HEK293 (cell line): Measurements from ENCODE around the gene WDR18.

Experiments
- MZF1 ChIP-seq: fragments of 450-650 bp; formaldehyde crosslinking; IDR thresholded peaks from 2 replicates; pipeline ENCODE4 v1.5.1; 2017; ENCODE audit warnings: missing biosample characterization, missing genetic modification characterization, borderline replicate concordance
- ZBTB17 ChIP-seq: fragments of 450-650 bp; formaldehyde crosslinking; IDR thresholded peaks from 2 replicates; pipeline ENCODE4 v1.5.1; 2016; ENCODE audit warnings: missing biosample characterization, missing genetic modification characterization
- ZFP69B ChIP-seq: fragments of 450-650 bp; formaldehyde crosslinking; IDR thresholded peaks from 2 replicates; pipeline ENCODE4 v1.5.1; 2016; ENCODE audit warnings: missing biosample characterization, missing genetic modification characterization
- ZIC2 ChIP-seq: fragments of 450-650 bp; formaldehyde crosslinking; IDR thresholded peaks from 2 replicates; pipeline ENCODE4 v1.5.1; 2016; ENCODE audit warnings: missing biosample characterization, missing genetic modification characterization
- ZNF10 ChIP-seq: fragments of 450-650 bp; formaldehyde crosslinking; IDR thresholded peaks from 2 replicates; pipeline ENCODE4 v1.5.1; 2017; ENCODE audit warnings: missing biosample characterization, missing genetic modification characterization
- ZNF121 ChIP-seq: fragments of 450-650 bp; formaldehyde crosslinking; IDR thresholded peaks from 2 replicates; pipeline ENCODE4 v1.5.1; 2016; ENCODE audit warnings: missing biosample characterization, missing genetic modification characterization
- ZNF140 ChIP-seq: fragments of 450-650 bp; formaldehyde crosslinking; IDR thresholded peaks from 2 replicates; pipeline ENCODE4 v1.5.1; 2016; ENCODE audit warnings: missing biosample characterization, missing genetic modification characterization
- ZNF175 ChIP-seq: fragments of 450-650 bp; formaldehyde crosslinking; IDR thresholded peaks from 2 replicates; pipeline ENCODE4 v1.5.1; 2016; ENCODE audit warnings: missing biosample characterization, missing genetic modification characterization
- ZNF211 ChIP-seq: fragments of 450-650 bp; formaldehyde crosslinking; IDR thresholded peaks from 2 replicates; pipeline ENCODE4 v1.5.1; 2016; ENCODE audit warnings: low read depth, missing biosample characterization, missing genetic modification characterization
- ZNF266 ChIP-seq: fragments of 450-650 bp; formaldehyde crosslinking; IDR thresholded peaks from 2 replicates; pipeline ENCODE4 v1.5.1; 2016; ENCODE audit warnings: missing biosample characterization, missing genetic modification characterization, low read depth
- ZNF324 ChIP-seq: fragments of 450-650 bp; formaldehyde crosslinking; IDR thresholded peaks from 2 replicates; pipeline ENCODE4 v1.5.1; 2016; ENCODE audit warnings: missing biosample characterization, missing genetic modification characterization
- ZNF529 ChIP-seq: fragments of 450-650 bp; formaldehyde crosslinking; IDR thresholded peaks from 2 replicates; pipeline ENCODE4 v1.5.1; 2017; ENCODE audit warnings: missing genetic modification characterization, missing biosample characterization; ENCODE audit not compliant: insufficient replicate concordance
- ZNF555 ChIP-seq: fragments of 450-650 bp; formaldehyde crosslinking; conservative IDR thresholded peaks from 2 replicates; pipeline ENCODE4 v1.5.1; 2017; ENCODE audit warnings: missing biosample characterization, mild to moderate bottlenecking, missing genetic modification characterization, inconsistent platforms
- ZNF571 ChIP-seq: fragments of 450-650 bp; formaldehyde crosslinking; IDR thresholded peaks from 2 replicates; pipeline ENCODE4 v1.5.0; 2017; ENCODE audit warnings: missing biosample characterization, missing genetic modification characterization
- ZNF596 ChIP-seq: fragments of 450-650 bp; IDR thresholded peaks from 2 replicates; pipeline ENCODE4 v1.5.0; 2018; ENCODE audit warnings: missing biosample characterization, mild to moderate bottlenecking, missing genetic modification characterization, moderate library complexity
- ZSCAN23 ChIP-seq: fragments of 450-650 bp; formaldehyde crosslinking; IDR thresholded peaks from 2 replicates; pipeline ENCODE4 v1.5.1; 2016; ENCODE audit warnings: missing biosample characterization, missing genetic modification characterization
- TF ChIP-seq, protein P1 (sequence below): fragments of 450-650 bp; formaldehyde crosslinking; IDR thresholded peaks from 2 replicates; pipeline ENCODE4 v1.5.1; 2017; ENCODE audit warnings: missing biosample characterization, missing genetic modification characterization
- TF ChIP-seq, protein P2 (sequence below): fragments of 450-650 bp; formaldehyde crosslinking; IDR thresholded peaks from 2 replicates; pipeline ENCODE4 v1.5.1; 2016; ENCODE audit warnings: missing biosample characterization, missing genetic modification characterization
- TF ChIP-seq, protein P3 (sequence below): fragments of 450-650 bp; formaldehyde crosslinking; IDR thresholded peaks from 2 replicates; pipeline ENCODE4 v1.5.1; 2016; ENCODE audit warnings: missing biosample characterization, missing genetic modification characterization
- TF ChIP-seq, protein P4 (sequence below): fragments of 450-650 bp; formaldehyde crosslinking; IDR thresholded peaks from 2 replicates; pipeline ENCODE4 v1.5.1; 2016; ENCODE audit warnings: missing biosample characterization, missing genetic modification characterization
- TF ChIP-seq, protein P5 (sequence below): fragments of 450-650 bp; formaldehyde crosslinking; IDR thresholded peaks from 2 replicates; pipeline ENCODE4 v1.5.1; 2016; ENCODE audit warnings: missing biosample characterization, missing genetic modification characterization
- TF ChIP-seq, protein P6 (sequence below): fragments of 450-650 bp; formaldehyde crosslinking; IDR thresholded peaks from 2 replicates; pipeline ENCODE4 v1.5.1; 2017; ENCODE audit warnings: missing biosample characterization, missing genetic modification characterization
- TF ChIP-seq, protein P7 (sequence below): IDR thresholded peaks from 2 replicates; pipeline ENCODE4 v1.6.1; 2011; ENCODE audit warnings: mild to moderate bottlenecking, low read depth, low read length, borderline replicate concordance
- TF ChIP-seq, protein P8 (sequence below): fragments of 450-650 bp; formaldehyde crosslinking; IDR thresholded peaks from 2 replicates; pipeline ENCODE4 v1.5.1; 2016; ENCODE audit warnings: missing biosample characterization, missing genetic modification characterization

WDR18 gene

DNA sequence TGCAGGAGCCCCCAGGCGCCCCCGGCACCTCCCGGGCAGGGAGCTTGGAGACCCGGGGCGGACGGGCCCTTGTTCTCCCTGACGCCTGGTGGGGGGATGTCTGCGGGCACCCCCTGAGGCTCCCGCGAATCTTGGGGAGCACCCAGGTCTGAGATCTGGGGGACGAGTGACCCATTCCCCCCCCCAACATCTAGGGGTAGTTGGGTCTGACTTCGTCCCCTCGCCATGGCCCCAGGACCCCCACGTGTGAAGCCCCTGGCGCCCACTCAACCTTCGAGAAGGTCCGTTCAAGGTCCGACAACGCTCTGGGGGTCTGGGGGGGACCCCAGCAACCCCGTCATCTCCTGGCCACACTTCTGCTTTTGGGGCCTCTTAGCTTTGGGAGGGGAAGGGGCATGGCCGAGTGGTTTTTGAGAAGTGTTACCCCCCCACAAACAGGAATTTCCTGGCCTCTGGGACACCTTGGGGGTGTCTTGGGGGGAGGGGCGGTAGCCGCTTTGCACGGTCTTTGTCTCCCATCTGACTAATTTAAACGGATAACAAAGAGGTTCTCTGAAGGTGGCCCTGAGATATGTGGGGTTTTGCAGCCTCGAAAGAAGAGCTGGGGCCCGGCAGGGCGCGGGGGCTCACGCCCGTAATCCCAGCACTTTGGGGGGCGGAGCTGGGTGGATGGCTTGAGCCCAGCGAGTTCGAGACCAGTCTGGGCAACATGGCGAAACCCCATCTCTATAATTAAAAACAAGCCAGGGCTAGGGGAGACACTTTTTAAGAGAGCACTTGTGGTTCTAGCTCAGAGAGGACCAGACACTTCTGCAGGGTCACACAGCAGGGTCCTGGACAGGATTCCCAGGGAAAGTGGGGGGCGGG, 42.9 kb downstream of the WDR18 start (continued):
- TF ChIP-seq, protein P1, sequence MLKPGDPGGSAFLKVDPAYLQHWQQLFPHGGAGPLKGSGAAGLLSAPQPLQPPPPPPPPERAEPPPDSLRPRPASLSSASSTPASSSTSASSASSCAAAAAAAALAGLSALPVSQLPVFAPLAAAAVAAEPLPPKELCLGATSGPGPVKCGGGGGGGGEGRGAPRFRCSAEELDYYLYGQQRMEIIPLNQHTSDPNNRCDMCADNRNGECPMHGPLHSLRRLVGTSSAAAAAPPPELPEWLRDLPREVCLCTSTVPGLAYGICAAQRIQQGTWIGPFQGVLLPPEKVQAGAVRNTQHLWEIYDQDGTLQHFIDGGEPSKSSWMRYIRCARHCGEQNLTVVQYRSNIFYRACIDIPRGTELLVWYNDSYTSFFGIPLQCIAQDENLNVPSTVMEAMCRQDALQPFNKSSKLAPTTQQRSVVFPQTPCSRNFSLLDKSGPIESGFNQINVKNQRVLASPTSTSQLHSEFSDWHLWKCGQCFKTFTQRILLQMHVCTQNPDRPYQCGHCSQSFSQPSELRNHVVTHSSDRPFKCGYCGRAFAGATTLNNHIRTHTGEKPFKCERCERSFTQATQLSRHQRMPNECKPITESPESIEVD (tag by site-specific recombination), result no peak
- TF ChIP-seq ZNF555 (tag by site-specific recombination) (no peak), ZNF596 (no peak), ZBTB17 (no peak), ZNF121 (no peak), ZFP69B (tag by site-specific recombination) (no peak), ZNF175 (tag by site-specific recombination) (no peak), ZNF266 (tag by site-specific recombination) (no peak), ZNF529 (tag by site-specific recombination) (no peak), ZIC2 (no peak), ZNF324 (tag by site-specific recombination) (no peak), ZNF140 (tag by site-specific recombination) (no peak), MZF1 (no peak), ZNF211 (tag by site-specific recombination) (no peak), ZSCAN23 (tag by site-specific recombination) (no peak), ZNF571 (tag by site-specific recombination) (no peak), ZNF10 (no peak)
- TF ChIP-seq, protein P2, sequence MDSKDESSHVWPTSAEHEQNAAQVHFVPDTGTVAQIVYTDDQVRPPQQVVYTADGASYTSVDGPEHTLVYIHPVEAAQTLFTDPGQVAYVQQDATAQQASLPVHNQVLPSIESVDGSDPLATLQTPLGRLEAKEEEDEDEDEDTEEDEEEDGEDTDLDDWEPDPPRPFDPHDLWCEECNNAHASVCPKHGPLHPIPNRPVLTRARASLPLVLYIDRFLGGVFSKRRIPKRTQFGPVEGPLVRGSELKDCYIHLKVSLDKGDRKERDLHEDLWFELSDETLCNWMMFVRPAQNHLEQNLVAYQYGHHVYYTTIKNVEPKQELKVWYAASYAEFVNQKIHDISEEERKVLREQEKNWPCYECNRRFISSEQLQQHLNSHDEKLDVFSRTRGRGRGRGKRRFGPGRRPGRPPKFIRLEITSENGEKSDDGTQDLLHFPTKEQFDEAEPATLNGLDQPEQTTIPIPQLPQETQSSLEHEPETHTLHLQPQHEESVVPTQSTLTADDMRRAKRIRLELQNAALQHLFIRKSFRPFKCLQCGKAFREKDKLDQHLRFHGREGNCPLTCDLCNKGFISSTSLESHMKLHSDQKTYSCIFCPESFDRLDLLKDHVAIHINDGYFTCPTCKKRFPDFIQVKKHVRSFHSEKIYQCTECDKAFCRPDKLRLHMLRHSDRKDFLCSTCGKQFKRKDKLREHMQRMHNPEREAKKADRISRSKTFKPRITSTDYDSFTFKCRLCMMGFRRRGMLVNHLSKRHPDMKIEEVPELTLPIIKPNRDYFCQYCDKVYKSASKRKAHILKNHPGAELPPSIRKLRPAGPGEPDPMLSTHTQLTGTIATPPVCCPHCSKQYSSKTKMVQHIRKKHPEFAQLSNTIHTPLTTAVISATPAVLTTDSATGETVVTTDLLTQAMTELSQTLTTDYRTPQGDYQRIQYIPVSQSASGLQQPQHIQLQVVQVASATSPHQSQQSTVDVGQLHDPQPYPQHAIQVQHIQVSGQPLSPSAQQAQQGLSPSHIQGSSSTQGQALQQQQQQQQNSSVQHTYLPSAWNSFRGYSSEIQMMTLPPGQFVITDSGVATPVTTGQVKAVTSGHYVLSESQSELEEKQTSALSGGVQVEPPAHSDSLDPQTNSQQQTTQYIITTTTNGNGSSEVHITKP (tag by site-specific recombination), result peak; percentile 29; the same call in 1 of the 2 replicates
- TF ChIP-seq, protein P3, sequence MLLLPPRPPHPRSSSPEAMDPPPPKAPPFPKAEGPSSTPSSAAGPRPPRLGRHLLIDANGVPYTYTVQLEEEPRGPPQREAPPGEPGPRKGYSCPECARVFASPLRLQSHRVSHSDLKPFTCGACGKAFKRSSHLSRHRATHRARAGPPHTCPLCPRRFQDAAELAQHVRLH (tag by site-specific recombination), result peak; percentile 86
- TF ChIP-seq, protein P4, sequence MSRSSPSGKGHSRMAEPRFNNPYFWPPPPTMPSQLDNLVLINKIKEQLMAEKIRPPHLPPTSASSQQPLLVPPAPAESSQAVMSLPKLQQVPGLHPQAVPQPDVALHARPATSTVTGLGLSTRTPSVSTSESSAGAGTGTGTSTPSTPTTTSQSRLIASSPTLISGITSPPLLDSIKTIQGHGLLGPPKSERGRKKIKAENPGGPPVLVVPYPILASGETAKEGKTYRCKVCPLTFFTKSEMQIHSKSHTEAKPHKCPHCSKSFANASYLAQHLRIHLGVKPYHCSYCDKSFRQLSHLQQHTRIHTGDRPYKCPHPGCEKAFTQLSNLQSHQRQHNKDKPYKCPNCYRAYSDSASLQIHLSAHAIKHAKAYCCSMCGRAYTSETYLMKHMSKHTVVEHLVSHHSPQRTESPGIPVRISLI (tag by site-specific recombination), result no peak
- TF ChIP-seq, protein P5, sequence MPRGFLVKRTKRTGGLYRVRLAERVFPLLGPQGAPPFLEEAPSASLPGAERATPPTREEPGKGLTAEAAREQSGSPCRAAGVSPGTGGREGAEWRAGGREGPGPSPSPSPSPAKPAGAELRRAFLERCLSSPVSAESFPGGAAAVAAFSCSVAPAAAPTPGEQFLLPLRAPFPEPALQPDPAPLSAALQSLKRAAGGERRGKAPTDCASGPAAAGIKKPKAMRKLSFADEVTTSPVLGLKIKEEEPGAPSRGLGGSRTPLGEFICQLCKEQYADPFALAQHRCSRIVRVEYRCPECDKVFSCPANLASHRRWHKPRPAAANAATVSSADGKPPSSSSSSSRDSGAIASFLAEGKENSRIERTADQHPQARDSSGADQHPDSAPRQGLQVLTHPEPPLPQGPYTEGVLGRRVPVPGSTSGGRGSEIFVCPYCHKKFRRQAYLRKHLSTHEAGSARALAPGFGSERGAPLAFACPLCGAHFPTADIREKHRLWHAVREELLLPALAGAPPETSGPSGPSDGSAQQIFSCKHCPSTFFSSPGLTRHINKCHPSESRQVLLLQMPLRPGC (tag by site-specific recombination), result no peak
- TF ChIP-seq, protein P6, sequence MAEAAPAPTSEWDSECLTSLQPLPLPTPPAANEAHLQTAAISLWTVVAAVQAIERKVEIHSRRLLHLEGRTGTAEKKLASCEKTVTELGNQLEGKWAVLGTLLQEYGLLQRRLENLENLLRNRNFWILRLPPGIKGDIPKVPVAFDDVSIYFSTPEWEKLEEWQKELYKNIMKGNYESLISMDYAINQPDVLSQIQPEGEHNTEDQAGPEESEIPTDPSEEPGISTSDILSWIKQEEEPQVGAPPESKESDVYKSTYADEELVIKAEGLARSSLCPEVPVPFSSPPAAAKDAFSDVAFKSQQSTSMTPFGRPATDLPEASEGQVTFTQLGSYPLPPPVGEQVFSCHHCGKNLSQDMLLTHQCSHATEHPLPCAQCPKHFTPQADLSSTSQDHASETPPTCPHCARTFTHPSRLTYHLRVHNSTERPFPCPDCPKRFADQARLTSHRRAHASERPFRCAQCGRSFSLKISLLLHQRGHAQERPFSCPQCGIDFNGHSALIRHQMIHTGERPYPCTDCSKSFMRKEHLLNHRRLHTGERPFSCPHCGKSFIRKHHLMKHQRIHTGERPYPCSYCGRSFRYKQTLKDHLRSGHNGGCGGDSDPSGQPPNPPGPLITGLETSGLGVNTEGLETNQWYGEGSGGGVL, result peak; percentile 34; the same call in 1 of the 2 replicates
- TF ChIP-seq, protein P7, sequence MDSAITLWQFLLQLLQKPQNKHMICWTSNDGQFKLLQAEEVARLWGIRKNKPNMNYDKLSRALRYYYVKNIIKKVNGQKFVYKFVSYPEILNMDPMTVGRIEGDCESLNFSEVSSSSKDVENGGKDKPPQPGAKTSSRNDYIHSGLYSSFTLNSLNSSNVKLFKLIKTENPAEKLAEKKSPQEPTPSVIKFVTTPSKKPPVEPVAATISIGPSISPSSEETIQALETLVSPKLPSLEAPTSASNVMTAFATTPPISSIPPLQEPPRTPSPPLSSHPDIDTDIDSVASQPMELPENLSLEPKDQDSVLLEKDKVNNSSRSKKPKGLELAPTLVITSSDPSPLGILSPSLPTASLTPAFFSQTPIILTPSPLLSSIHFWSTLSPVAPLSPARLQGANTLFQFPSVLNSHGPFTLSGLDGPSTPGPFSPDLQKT, result no peak
- TF ChIP-seq, protein P8, sequence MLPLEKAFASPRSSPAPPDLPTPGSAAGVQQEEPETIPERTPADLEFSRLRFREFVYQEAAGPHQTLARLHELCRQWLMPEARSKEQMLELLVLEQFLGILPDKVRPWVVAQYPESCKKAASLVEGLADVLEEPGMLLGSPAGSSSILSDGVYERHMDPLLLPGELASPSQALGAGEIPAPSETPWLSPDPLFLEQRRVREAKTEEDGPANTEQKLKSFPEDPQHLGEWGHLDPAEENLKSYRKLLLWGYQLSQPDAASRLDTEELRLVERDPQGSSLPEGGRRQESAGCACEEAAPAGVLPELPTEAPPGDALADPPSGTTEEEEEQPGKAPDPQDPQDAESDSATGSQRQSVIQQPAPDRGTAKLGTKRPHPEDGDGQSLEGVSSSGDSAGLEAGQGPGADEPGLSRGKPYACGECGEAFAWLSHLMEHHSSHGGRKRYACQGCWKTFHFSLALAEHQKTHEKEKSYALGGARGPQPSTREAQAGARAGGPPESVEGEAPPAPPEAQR, result no peak
